OCI-LY3 (cell line): ENCODE measurements around the gene POLE4.

Experiments used
- H2AFZ ChIP-seq: fragments of 200-600, 300-600 bp; shearing (Covaris generic); 2 replicates; pipeline ENCODE4 v1.6.0; 2014; ENCODE audit warnings: antibody characterized with exemption, low read depth, low read length
- H3K27ac ChIP-seq: fragments of 200-600, 300-600 bp; sonication (generic); 2 replicates; pipeline ENCODE4 v1.5.1; 2014; ENCODE audit warnings: mild to moderate bottlenecking, low read length, moderate library complexity, mixed read lengths
- H3K27me3 ChIP-seq: fragments of 200-600, 300-600 bp; sonication (generic); 2 replicates; pipeline ENCODE4 v1.6.1; 2014; ENCODE audit warnings: low read depth, low read length, mixed read lengths
- H3K36me3 ChIP-seq: fragments of 200-600, 300-600 bp; sonication (generic); replicated peaks from 2 replicates; pipeline ENCODE3; 2014; ENCODE audit warnings: low read depth, low read length, mixed read lengths
- H3K4me1 ChIP-seq: fragments of 300-600, 200-600 bp; sonication (generic); 2 replicates; pipeline ENCODE4 v1.6.1; 2014; ENCODE audit warnings: low read length, mixed read lengths
- H3K4me2 ChIP-seq: fragments of 200-600, 300-600 bp; sonication (generic); 2 replicates; pipeline ENCODE4 v1.6.1; 2014; ENCODE audit warnings: low read length, mixed read lengths
- H3K4me3 ChIP-seq: fragments of 300-600, 200-600 bp; sonication (generic); 2 replicates; pipeline ENCODE4 v1.5.1; 2014; ENCODE audit warnings: antibody characterized with exemption, mild to moderate bottlenecking, low read length, moderate library complexity
- H3K79me2 ChIP-seq: fragments of 300-600, 200-600 bp; shearing (Covaris generic); 2 replicates; pipeline ENCODE4 v1.6.1; 2014; ENCODE audit warnings: mild to moderate bottlenecking, low read length, mixed read lengths
- H3K9ac ChIP-seq: fragments of 300-600, 200-600 bp; shearing (Covaris generic); 2 replicates; pipeline ENCODE4 v1.6.0; 2014; ENCODE audit warnings: mild to moderate bottlenecking, low read length, moderate library complexity
- H3K9me3 ChIP-seq: fragments of 200-600, 300-600 bp; shearing (Covaris generic); 2 replicates; pipeline ENCODE4 v1.6.1; 2014; ENCODE audit warnings: low read length, mixed read lengths; ENCODE audit not compliant: insufficient read depth
- H4K20me1 ChIP-seq: fragments of 200-600, 300-600 bp; sonication (generic); 2 replicates; pipeline ENCODE4 v1.6.1; 2016; ENCODE audit warnings: low read length, mixed read lengths; ENCODE audit not compliant: insufficient read depth
- CTCF ChIP-seq: fragments of 200-600, 300-600 bp; sonication (generic); IDR thresholded peaks from 2 replicates; pipeline ENCODE4 v1.5.1; 2014; ENCODE audit warnings: antibody characterized with exemption, low read length, low read depth
- EZH2phosphoT487 ChIP-seq: fragments of 200-600 bp; shearing (Covaris generic); IDR thresholded peaks from 2 replicates; pipeline ENCODE4 v1.6.1; 2018; ENCODE audit warnings: antibody characterized with exemption, mixed run types, low read depth

POLE4 gene

GRCh38 chr2:74975016-74975415 lies 16.6 kb downstream of the POLE4 start:
- no peaks in the 10 kb centered on the region for H3K9me3 ChIP-seq
- peaks cover 16% of the 10 kb centered on the region for H3K4me1 ChIP-seq
- no peaks in the 10 kb centered on the region for H3K27me3 ChIP-seq
- H3K79me2 ChIP-seq: no peaks in the 10 kb centered on the region
- TF ChIP-seq EZH2phosphoT487 (no peak), CTCF (no peak)
- no peak overlapping the region for H3K27ac ChIP-seq
- H3K9ac ChIP-seq: no peak overlapping the region
- no peak overlapping the region for H2AFZ ChIP-seq
- no peak overlapping the region for H3K4me2 ChIP-seq
- no peaks in the 10 kb centered on the region for H3K36me3 ChIP-seq
- no peaks in the 10 kb centered on the region for H4K20me1 ChIP-seq
- H3K4me3 ChIP-seq: no peak overlapping the region

- Histone ChIP-seq H3K9ac (no peak overlapping the region), H3K4me3 (no peak overlapping the region), H3K79me2 (no peaks in the 10 kb centered on the region)
These were observed 21.4 kb downstream of the POLE4 start for GRCh38 chr2:74979844-74980243.

GRCh38 chr2:74982577-74982976 lies 24.1 kb downstream of the POLE4 start:
- H3K4me1 ChIP-seq: peaks cover 7% of the 10 kb centered on the region
- H3K36me3 ChIP-seq: no peaks in the 10 kb centered on the region
- no peak overlapping the region for H2AFZ ChIP-seq
- no peak overlapping the region for H3K4me2 ChIP-seq
- H3K27me3 ChIP-seq: no peaks in the 10 kb centered on the region
- H3K9ac ChIP-seq: no peak overlapping the region
- H3K9me3 ChIP-seq: no peaks in the 10 kb centered on the region
- TF ChIP-seq CTCF: peak; percentile 48
- no peak for TF ChIP-seq EZH2phosphoT487
- no peak overlapping the region for H3K27ac ChIP-seq
- no peaks in the 10 kb centered on the region for H3K79me2 ChIP-seq
- no peak overlapping the region for H3K4me3 ChIP-seq
- no peaks in the 10 kb centered on the region for H4K20me1 ChIP-seq

More at GRCh38 chr2:74979844-74980243, 21.4 kb downstream of the POLE4 start:
- Histone ChIP-seq H3K4me2 (no peak overlapping the region), H3K36me3 (no peaks in the 10 kb centered on the region), H2AFZ (no peak overlapping the region), H3K4me1 (peaks cover 17% of the 10 kb centered on the region), H4K20me1 (no peaks in the 10 kb centered on the region), H3K27me3 (no peaks in the 10 kb centered on the region), H3K27ac (no peak overlapping the region), H3K9me3 (no peaks in the 10 kb centered on the region)
- TF ChIP-seq EZH2phosphoT487 (no peak), CTCF (no peak)

GRCh38 chr2:74983631-74984392 lies 25.4 kb downstream of the POLE4 start:
- peaks cover 7% of the 10 kb centered on the region for H3K4me1 ChIP-seq
- H3K27ac ChIP-seq: no peak overlapping the region
- no peaks in the 10 kb centered on the region for H3K36me3 ChIP-seq
- H3K9me3 ChIP-seq: no peaks in the 10 kb centered on the region
- H3K4me2 ChIP-seq: no peak overlapping the region
- no peaks in the 10 kb centered on the region for H3K79me2 ChIP-seq
- H2AFZ ChIP-seq: no peak overlapping the region
- no peaks in the 10 kb centered on the region for H4K20me1 ChIP-seq
- H3K27me3 ChIP-seq: no peaks in the 10 kb centered on the region
- no peak overlapping the region for H3K9ac ChIP-seq
- TF ChIP-seq EZH2phosphoT487: no peak
- TF ChIP-seq CTCF: no peak
- H3K4me3 ChIP-seq: no peak overlapping the region
